GM06990 (cell line): ENCODE results near the gene SKIDA1.
"Not testable (repeated sequence)": the region's sequence is repeated elsewhere in the genome, so short reads cannot be mapped to it uniquely, and the experiment has no call there.

Source experiments
- DNase-seq: peaks from one replicate; pipeline ENCODE4 v3.0.0-alpha.2; 2011; ENCODE audit not compliant: insufficient read length; ENCODE audit errors: extremely low read depth
- H3K27me3 ChIP-seq: replicated peaks from 2 replicates; pipeline ENCODE4 v1.6.0; 2011; ENCODE audit warnings: low read length; ENCODE audit not compliant: control insufficient read depth, insufficient read depth
- H3K36me3 ChIP-seq: 2 replicates; pipeline ENCODE4 v1.5.1; 2011; ENCODE audit warnings: low read length; ENCODE audit not compliant: control insufficient read depth, insufficient read depth
- H3K4me3 ChIP-seq: replicated peaks from 2 replicates; pipeline ENCODE4 v1.5.1; 2011; ENCODE audit warnings: low read depth, mild to moderate bottlenecking, control low read depth, low read length
- CTCF ChIP-seq: IDR thresholded peaks from 2 replicates; pipeline ENCODE4 v1.5.1; 2011; ENCODE audit warnings: low read length, control low read depth, mild to moderate bottlenecking, inconsistent platforms; ENCODE audit not compliant: insufficient read depth, poor library complexity, severe bottlenecking

SKIDA1 gene

GRCh38 chr10:21525367-21526187, at the start of gene SKIDA1:
Gene SKIDA1, minus strand, starts transcription at chr10:21525682. Its CDS starts 7,860 bp downstream, at chr10:21517822.
- H3K36me3 ChIP-seq: no peaks in the 10 kb centered on the region
- DNase-seq: peak; percentile 75
- H3K4me3 ChIP-seq: peak within 1 kb of the TSS; percentile 60
- TF ChIP-seq CTCF: no peak
- no peaks in the 10 kb centered on the region for H3K27me3 ChIP-seq

- H3K27me3 ChIP-seq, DNase-seq, H3K36me3 ChIP-seq, H3K4me3 ChIP-seq: not testable (repeated sequence)
Measured at GRCh38 chr10:21574514-21574913, 49.0 kb upstream of the SKIDA1 start.

GRCh38 chr10:21572578-21572977, 47.1 kb upstream of the SKIDA1 start:
- no peak for DNase-seq
- Histone ChIP-seq H3K36me3 (no peaks in the 10 kb centered on the region; the same call in 1 of the 2 replicates), H3K4me3 (no peak overlapping the region), H3K27me3 (no peaks in the 10 kb centered on the region)
- no peak for TF ChIP-seq CTCF

GRCh38 chr10:21570761-21571521, 45.5 kb upstream of the SKIDA1 start:
- no peak overlapping the region for H3K4me3 ChIP-seq
- no peak for TF ChIP-seq CTCF
- no peak for DNase-seq
- H3K27me3 ChIP-seq: no peaks in the 10 kb centered on the region
- H3K36me3 ChIP-seq: no peaks in the 10 kb centered on the region; the same call in 1 of the 2 replicates

GRCh38 chr10:21558984-21559383, 33.5 kb upstream of the SKIDA1 start:
- H3K27me3 ChIP-seq, H3K4me3 ChIP-seq, H3K36me3 ChIP-seq, DNase-seq: not testable (repeated sequence)

DNA sequence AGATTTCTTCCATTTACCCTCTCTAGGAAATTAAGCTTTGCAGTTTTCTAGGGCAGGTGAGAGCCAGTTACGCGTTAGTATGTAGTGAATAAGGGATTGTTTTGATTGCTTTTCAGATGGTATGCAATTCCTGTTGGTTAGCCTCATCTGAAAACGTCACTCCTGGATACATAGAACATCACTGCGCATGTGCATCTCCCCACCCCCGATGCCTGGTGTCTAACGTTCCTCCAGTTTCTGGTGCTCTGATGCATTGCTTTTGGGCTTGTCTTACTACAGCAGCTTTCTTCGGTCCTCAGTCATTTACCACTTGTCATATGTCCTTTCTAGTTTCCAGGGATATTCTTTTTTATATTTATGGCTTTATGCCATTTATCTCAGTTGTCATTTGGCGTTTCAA, 31.0 kb upstream of the SKIDA1 start:
- TF ChIP-seq CTCF: no peak
- DNase-seq: no peak
- Histone ChIP-seq H3K27me3 (no peaks in the 10 kb centered on the region), H3K36me3 (peaks cover 5% of the 10 kb centered on the region; the same call in 1 of the 2 replicates), H3K4me3 (no peak overlapping the region)
